GM19193 (cell line): ENCODE measurements around the gene CYP2R1.

Experiments used
- POLR2A ChIP-seq: IDR thresholded peaks from 4 replicates; pipeline ENCODE4 v1.6.1; 2011; ENCODE audit not compliant: insufficient read depth, insufficient read length; ENCODE audit errors: extremely low read depth

Gene CYP2R1

DNA sequence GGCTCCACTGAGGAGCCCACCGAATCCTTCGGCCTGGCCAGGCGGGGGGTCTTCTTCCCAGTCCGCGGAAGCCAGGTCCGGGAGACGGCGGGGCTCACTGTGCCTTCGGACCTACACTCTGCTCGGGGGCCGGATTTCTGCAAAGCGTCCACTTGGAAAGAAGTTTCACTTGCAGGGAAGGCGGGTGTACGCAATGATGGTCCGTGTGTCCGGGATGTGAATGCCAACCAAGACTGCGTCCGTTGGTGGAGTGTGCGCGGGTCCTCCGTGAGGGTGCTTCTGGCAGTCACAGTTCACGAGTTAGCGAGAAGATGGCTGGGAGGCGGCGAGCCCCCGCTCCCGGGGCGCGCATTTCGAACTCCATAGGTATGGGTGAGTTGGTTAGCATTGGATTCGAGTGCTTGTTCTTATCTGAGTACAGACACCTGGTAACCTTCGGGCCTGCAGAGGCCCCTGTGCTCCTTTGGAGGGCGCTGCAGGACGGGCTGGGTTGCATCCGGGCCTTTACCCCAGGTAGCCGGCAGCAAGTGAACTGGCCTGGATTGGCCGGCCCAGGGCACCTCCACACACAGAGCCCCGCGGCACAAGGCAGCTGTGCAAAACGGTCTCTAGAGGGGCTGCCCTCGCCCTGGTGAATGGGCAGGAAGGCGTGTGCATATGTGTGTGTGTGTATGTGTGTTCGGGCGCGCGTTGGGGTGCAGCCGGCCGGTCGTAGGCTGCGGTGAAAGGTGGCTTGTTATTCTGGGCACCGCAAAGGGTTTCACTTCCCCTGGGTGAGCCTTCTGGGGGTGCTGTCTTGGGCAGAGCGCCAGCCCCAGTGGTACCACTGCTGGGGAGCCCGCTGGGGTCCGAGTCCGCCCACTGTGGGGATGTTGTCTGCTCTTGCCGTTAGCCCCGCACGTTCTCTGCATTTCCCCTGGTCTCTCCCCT lies 13.3 kb upstream of the CYP2R1 start:
- TF ChIP-seq POLR2A, result no peak

DNA sequence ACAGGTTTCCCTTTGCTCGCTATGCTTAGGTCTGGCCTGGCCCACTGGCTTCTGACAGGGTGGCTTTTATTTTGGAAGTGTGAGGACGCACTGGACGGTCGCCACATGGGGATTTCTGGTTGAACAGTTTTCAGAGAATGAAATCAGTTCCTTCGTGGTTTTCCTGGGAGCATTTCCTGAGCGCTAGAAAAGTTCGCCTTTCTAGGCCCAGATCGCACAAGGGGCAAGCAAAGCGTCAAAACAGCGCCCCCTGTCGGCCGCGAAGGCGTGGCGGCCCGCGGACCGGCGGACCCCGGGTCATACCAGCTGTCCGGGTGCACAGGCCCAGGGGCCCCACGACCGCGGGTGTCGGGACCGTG lies 12.7 kb upstream of the CYP2R1 start:
- TF ChIP-seq POLR2A, result no peak

DNA sequence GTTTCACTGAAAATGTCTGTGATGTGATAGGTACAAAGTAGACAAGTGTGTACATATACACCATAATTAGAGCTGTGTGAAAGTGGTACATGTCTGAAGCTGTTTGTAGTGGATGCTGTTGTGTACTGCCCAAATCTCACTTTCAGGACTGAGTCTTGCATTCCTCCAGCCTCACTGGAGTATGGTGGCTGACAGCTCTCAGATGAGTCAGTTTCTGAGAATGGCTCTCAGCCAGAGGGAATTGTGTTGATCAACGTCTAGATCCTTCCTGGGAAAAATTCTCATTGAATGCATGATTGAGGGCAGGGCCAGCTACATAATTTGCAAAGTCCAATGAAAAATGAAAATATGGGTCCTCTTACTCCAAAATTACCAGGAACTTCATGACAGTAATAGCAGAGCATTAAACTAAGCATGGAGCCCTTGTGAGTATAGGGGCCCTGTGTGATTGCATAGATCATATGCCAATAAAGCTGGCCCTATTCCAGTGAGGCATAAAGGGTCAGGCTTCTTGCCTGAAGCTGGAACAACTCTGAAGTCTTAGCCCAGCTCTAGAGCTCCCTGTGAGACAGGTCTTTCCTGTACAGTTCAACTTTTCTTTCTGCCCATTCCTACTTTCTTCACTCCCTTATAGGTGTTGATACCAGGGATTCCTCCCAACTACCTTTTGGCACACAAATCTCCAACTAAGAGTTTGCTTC lies 10.8 kb upstream of the CYP2R1 start:
- TF ChIP-seq POLR2A, result no peak

DNA sequence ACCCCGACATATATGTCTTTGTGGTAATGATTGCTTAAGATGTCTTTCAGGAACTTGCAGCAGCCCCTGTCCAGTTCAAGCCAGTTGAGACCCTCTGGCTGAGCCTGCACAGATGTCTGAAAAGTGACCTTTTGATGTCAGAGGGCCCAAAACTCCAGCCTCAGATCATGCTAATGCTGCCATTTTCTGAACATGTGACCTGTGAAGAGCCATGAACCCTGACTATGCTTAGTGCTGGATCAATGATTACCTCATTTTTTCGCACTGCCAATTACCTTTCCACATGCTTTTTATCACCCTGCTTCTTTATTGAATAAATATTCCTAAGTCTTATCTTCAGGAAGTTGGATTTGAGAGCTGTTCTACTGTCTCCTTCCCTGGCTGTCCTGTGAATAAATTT lies 6.9 kb upstream of the CYP2R1 start:
- TF ChIP-seq POLR2A, result no peak

DNA sequence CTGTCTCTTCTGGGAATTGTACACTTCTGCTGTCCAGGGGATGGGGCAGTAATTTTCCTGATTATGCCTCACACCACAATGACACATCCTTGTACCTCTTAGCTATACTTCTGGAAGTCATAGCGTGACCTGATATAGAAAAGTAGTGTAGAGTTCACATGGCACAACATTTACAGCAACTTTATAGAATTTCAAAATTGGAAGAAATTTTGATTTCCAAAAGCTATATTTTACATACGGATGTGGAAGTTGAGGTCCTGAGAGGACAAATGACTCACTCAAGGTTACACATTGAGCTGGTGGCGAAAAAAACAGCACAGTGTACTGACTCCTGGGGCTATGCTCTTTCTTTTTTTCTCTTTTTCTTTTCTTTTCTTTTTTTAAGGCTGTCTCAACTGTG lies 6.3 kb upstream of the CYP2R1 start:
- no peak for TF ChIP-seq POLR2A

DNA sequence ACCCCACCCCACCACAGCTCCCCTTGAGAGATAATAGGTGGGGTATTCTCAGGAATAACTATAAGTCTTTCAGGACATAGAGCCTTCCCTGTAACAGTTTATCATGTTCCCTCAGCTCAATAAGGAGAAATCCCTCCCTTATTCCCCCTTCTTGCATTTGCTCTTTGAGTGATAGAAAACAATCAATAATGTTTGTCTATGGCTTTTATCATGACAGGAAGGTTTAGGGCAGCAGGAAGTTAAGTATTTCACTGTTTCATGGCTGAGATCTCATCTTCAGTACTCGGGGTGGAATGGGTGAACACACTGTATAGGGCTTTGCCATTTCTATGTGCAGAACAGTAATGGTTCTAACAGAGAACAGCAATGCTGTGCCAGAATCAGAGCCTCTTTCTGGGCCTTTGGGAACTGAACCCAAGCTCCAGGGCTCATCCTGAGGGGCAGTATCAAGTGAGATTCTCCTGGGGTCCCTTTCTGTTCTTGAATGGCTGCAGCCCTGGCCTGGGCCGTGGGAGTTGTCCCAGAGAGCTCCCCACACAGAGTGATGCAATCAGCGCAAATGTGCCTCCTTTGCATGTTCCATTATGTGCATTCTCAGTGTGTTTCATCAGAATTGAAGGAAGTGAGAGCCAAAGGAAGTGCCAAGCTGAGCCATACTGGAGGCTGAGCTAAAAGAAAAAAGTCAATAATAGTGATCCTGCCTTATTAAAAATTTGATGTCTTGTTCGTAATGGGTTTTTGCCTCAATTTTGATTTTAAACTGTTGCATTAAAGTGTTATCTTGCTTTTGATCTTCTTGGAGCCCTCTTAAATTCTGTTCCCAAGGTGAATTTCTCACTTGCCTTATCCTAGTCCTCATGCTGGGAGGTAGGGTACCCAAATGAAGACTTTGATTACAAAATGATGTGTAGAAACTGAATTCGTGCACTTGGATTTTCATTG lies 2.9 kb upstream of the CYP2R1 start:
- TF ChIP-seq POLR2A, result no peak

DNA sequence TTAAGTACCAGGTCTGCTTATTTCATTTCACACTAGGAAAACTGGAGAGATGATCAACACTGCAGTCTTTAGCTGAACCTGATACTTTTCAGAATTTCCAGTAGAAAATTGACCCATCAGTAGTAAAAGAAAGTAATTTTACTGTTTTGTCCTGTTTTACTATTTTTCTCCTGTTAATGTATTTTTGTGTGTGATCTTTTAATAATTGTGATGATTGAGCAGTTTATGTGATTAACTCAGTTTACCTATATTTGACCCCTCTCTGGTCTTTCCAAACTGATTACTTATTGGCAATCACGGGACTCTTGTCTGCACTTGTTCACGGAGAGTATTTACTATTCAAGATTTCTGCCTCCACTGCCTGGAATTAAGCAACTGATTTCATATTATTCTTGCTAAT lies 546 bp upstream of the CYP2R1 start:
- TF ChIP-seq POLR2A, result no peak

DNA sequence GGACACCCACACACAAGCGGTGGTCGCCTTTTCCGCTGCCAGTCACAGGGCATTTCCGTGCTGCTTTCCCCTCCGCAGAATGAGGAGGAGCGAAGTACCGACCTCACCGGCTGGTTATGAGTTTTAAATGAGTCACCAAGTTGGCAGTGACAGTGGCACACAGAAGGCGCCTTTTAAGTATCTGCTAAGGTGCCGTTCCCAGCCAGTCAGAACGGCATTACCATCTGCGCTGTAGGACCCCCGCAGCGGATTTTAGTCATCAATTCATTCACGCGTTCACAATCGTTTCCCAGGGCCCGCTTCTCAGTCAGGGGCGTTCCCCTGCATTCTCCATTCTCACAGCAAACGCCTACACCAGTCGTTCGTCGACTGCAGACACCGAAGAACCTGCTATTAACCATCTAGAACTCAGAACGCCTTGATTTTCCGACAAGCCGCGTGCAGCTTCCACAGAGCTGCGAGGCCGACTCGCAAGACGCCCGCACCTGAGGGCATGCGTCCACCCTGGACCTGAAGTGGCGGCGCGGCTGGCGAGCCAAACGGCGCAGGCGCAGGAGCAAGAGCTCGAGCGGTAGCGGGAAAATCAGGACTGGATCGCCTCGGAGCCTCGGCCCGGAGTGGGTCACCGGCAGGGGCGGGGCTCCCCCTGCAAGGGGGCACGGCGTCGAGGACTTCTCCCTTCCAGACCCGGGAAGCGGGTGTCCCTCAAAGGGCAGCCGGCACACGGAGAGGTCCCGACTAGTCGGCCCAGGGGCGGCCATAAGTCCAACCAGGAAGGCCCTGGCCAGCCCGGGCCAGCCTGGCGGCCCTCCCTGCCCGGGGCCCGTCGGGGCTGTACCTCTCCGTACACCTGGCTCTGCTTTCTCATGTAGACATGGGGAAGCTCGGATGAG lies 642 bp downstream of the CYP2R1 start:
- TF ChIP-seq POLR2A, result peak; percentile 70

DNA sequence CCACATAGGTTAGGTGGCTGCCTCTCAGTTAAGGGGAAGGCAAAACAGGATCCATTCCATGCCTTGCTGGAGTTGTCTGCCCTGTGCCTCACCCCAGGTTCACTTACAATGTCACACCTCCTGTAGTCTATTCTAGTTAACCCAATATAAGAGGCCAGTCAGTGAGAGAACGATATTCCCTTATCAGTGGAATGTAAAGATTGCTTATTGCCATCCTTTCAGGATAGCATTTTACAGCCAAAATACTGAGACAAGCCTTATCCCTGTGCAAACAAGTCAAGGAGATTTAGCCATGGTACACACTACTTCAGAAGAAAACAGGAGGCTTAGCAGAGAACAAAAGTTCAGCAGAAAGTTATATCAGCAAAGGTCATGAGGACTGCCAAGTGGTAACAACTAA lies 5.5 kb downstream of the CYP2R1 start:
- no peak for TF ChIP-seq POLR2A

DNA sequence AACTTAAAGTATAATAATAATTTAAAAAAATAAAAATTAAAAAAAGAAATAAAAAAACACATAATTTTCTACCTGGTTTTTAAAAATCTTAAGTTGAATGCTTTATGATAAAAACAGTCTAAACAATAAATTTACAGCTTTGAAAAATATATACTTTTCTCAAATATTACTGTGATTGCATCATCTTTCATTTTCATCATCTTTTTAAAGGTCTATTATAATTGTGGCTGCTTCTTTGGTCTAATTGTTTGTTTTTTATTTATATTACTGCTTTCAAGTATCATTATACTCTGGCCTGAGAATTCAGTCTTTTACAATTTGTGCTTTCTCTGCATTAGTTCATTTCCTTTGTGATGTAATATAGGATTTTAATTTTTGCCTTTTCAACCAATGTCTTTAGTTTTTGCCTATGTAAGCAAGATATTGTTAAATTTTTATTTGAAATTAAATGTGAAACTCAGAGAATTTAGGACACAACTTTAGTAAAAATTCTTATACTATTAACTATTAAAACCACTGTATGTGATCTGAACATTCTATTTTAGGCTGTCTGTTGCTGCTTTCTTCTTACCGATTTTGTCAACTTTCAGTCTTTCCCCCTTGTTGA lies 7.3 kb downstream of the CYP2R1 start:
- TF ChIP-seq POLR2A, result no peak

DNA sequence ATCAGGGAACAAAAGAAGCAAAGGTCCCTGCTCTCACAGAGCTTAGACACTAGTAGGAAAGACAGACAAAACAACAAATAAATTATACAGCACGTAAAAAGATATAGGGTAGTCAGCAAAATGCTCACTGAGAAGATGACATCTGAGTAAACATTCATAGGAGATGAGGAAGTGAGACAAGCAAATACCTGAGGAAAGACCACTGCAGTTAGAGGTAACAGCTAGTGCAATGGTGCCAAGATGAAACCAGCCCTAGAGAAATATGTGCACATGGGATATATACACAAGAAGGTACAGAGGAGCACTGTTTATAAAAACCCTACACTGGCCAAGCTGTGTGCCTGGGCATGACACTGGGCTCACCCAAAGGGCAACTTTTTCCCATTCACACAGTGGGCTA lies 9.8 kb downstream of the CYP2R1 start:
- no peak for TF ChIP-seq POLR2A

DNA sequence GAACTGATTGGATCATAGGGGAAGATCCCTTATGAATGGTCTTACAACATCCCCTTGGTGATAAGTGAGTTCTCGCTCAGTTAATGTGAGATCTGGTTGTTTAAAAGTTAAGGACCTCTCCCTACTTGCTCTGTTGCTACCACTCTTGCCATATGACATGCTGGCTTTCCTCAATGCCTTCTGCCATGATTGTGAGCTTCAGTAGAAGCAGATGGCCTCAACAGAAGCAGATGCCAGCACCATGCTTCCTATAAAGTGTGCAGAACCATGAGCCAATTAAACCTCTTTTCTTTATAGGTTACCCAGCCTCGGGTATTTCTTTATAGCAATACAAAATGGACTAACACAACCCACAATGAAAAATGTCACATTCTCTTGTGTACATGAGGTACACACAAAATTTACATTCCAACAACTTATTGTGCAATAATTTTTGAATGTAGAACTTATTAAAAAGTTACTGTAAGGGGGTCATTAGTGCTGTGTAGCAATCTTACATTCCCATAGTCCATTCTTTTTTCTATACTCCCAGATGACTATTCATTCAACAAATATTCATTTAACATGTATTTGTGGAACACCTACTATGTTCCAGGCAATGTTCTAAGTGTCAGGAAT lies 10.3 kb downstream of the CYP2R1 start:
- no peak for TF ChIP-seq POLR2A

DNA sequence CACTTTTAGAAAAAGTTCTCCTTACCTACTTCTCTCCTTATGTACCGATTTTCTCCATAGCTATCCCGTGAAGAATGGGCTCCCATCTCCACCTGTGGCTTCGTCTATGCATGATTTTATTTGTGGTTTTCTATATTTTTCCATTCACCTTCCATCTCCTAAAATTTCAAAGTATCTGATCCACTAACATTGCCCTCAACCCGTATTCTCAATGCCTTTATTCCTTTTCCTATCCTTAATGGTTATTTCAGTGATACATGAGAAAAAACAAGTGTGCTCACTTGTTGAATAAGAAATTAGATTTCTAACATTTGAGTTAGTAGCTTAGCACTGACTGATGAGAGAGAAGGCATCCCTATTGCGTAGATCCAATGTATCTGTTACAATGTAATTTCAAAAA lies 16.9 kb downstream of the CYP2R1 start:
- TF ChIP-seq POLR2A, result no peak
